Neural cell (in vitro differentiated cells): ENCODE measurements around the gene NIFK.
A peak's percentile ranks its signal among the peaks of the same experiment; 100 is the strongest.

Source experiments
- EZH2 ChIP-seq: fragments of 200-600, 300-800 bp; shearing (Covaris generic), sonication (generic); IDR thresholded peaks from 2 replicates; pipeline ENCODE4 v1.6.1; 2014; ENCODE audit warnings: antibody characterized with exemption, low read length, borderline replicate concordance, mild to moderate bottlenecking; ENCODE audit not compliant: insufficient read depth, poor library complexity, severe bottlenecking
- POLR2AphosphoS5 ChIP-seq: IDR thresholded peaks from 2 replicates; pipeline ENCODE4 v1.6.1; 2012
- SMC3 ChIP-seq: fragments of 450-650 bp; conservative IDR thresholded peaks from 2 replicates; pipeline ENCODE4 v1.6.1; 2014; ENCODE audit warnings: antibody characterized with exemption, mild to moderate bottlenecking, moderate library complexity; ENCODE audit not compliant: poor library complexity
- TF ChIP-seq, protein P1 (sequence below): fragments of 450-650 bp; IDR thresholded peaks from 2 replicates; pipeline ENCODE4 v1.5.1; 2014; ENCODE audit warnings: antibody characterized with exemption, mild to moderate bottlenecking, moderate library complexity; ENCODE audit not compliant: poor library complexity, severe bottlenecking

DNA sequence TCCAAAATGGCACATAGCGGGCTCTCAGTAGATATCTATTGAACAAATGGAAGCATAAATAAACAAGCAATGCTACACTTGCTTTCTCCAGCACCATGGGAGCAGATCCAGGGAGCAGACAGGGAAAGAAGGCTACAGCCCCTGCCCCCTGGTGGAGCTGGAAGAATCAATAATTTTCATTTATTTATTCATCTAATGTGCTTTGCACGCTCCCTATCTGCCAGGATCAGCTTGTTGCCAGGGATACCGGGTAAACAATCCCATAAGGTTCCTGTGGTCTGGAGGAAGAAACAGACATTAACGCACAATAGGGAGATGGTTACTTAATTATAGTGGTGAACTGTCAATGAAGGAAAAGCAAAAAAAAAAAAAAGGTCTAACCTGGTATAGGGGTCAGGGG lies 47.3 kb downstream of the NIFK start:
- TF ChIP-seq, protein P1, sequence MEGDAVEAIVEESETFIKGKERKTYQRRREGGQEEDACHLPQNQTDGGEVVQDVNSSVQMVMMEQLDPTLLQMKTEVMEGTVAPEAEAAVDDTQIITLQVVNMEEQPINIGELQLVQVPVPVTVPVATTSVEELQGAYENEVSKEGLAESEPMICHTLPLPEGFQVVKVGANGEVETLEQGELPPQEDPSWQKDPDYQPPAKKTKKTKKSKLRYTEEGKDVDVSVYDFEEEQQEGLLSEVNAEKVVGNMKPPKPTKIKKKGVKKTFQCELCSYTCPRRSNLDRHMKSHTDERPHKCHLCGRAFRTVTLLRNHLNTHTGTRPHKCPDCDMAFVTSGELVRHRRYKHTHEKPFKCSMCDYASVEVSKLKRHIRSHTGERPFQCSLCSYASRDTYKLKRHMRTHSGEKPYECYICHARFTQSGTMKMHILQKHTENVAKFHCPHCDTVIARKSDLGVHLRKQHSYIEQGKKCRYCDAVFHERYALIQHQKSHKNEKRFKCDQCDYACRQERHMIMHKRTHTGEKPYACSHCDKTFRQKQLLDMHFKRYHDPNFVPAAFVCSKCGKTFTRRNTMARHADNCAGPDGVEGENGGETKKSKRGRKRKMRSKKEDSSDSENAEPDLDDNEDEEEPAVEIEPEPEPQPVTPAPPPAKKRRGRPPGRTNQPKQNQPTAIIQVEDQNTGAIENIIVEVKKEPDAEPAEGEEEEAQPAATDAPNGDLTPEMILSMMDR: peak; percentile 46
- peak; percentile 43 for TF ChIP-seq SMC3
- no peak for TF ChIP-seq POLR2AphosphoS5
- TF ChIP-seq EZH2: no peak
